GM23248 (cell line): ENCODE results near the gene RAB3B.

Experiments
- EZH2 ChIP-seq: fragments of 200-600 bp; sonication (generic); IDR thresholded peaks from 2 replicates; pipeline ENCODE4 v1.6.1; 2018; ENCODE audit warnings: antibody characterized with exemption, mild to moderate bottlenecking; ENCODE audit not compliant: insufficient read depth, poor library complexity, severe bottlenecking
- EZH2phosphoT487 ChIP-seq: fragments of 200-600 bp; sonication (generic); IDR thresholded peaks from 2 replicates; pipeline ENCODE4 v1.6.1; 2018; ENCODE audit warnings: antibody characterized with exemption, moderate library complexity, mild to moderate bottlenecking, low read depth; ENCODE audit not compliant: insufficient read depth

GRCh38 chr1:51981555-51981954 lies 8.9 kb downstream of the RAB3B start:
- TF ChIP-seq EZH2 (no peak), EZH2phosphoT487 (no peak)
